CD4-positive, alpha-beta T cell treated with Interleukin-6 at 100 ng/mL for 8 hours (primary cell): Measurements from ENCODE around the gene NUDT8.
A peak's percentile ranks its signal among the peaks of the same experiment; 100 is the strongest.
"Not testable (repeated sequence)": the region's sequence is repeated elsewhere in the genome, so short reads cannot be mapped to it uniquely, and the experiment has no call there.

Experiments
- DNase-seq: peaks from one replicate; pipeline ENCODE4 v3.0.0-alpha.2; 2020; ENCODE audit warnings: mixed read lengths, low spot score

Gene NUDT8

DNA sequence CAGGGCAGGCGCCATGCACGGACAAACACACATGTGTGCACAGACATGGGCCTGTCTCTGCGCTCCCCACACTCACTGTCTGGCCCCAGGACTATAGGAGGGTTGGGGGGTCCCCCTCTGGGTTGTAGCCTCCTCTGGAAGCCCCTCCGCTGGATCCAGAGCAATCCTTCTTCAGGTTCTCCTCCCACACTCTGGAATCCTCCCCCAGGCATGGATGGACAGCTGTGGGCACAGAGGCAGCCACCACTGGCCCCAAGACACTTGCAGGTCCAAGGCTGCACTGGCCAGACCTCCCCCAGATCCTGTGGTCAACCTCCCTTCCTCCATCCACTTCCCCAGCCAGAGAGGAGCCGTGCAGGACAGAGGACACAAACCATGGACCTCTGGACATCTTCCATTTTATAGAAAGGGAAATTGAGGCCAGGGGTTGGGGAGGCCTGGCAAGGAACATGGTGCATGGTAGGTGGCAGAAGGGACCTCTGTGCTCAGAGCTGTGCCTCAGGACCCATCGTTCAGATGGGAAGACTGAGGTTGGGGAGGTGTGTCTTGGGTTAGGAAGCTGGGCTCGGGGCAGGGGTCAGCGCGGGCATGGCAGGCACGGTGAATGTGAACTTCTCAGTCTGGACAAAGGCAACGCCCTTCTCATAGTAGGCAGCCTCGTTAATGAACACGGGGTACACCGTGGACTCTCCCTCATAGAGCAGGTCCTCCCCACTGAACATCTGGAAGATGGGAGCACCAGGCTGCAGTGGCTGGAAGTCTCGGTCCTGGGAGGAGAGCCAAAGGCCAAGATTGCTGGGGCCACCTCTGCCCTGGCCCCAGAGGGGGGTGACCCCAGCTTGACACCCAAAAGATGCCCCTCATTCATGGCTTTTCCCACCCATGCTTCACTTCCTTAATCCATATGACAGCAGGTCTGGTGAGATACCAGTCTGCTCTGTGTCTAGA is 12.7 kb upstream of the NUDT8 start:
- no peak for DNase-seq

DNA sequence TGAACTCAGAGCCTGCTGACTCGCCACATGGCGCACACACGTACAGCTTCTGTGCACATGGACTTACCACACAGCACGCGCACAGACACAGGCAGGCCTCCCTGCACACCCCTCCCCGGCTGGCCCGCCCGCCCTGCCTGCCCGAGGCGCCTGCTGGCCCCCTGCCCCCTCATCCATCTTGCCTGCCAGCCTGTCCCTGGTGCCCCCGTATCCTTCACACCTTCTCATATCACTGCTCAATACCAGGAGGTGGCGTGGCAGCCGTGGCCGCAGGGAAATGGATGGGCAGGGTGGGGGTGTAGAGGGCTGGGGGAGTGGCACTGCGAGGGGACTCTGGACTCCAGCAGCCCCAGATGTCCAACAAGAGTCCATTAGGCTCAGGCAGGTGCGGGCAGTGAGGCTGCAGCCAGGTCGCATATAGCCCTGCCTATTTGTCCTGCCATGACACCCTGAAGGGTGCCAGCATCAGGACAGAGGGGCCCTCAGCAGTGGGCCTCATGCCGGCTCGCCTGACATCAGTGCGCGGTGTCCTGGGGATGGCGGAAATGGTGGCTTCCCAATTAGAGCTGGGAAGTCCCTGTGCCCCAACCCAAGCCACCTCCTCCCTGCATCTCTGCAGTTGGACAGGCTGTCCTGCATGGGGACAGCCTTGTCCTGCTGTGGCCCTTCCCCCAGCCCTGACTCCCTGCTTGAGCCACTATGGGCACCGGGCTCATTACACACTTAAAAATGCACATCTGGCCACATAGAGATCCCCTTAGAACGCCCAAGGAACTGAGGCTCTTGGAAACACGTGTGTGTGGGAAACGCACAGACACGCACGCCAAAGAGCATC is 11.8 kb upstream of the NUDT8 start:
- no peak for DNase-seq

GRCh38 chr11:67640758-67641337 is 11.1 kb upstream of the NUDT8 start:
- no peak for DNase-seq

GRCh38 chr11:67640021-67640757 is 10.5 kb upstream of the NUDT8 start:
- peak; percentile 53 for DNase-seq

- no peak for DNase-seq
Observed at GRCh38 chr11:67639438-67639859, 9.7 kb upstream of the NUDT8 start, which contains the start of gene TBX10. TBX10 (minus strand) TSS chr11:67639763; CDS start chr11:67639472, 291 bp downstream.

- DNase-seq, result no peak
Observed at GRCh38 chr11:67638535-67639437, 9.0 kb upstream of the NUDT8 start.

GRCh38 chr11:67637441-67637840 is 7.7 kb upstream of the NUDT8 start:
- not testable (repeated sequence) for DNase-seq

DNA sequence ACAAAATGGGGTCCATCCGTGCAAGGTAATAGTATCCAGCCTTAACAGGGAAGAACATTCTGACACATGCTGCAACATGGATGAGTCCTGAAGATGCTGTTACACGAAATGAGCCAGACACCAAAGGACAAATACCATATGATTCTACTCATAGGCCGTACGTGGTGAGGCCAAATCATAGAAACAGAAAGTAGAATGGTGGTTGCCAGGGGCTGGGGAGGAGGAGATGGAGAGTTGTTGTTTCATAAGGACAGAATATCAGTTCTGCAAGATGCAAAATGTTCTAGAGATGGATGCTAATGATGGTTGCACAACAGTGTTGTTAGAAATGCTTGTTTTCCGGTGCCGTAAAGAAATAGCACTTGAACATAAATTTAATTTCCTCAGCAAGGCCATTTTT is 7.2 kb upstream of the NUDT8 start:
- DNase-seq, result no peak

GRCh38 chr11:67635231-67635521 is 5.4 kb upstream of the NUDT8 start:
- DNase-seq, result no peak

DNA sequence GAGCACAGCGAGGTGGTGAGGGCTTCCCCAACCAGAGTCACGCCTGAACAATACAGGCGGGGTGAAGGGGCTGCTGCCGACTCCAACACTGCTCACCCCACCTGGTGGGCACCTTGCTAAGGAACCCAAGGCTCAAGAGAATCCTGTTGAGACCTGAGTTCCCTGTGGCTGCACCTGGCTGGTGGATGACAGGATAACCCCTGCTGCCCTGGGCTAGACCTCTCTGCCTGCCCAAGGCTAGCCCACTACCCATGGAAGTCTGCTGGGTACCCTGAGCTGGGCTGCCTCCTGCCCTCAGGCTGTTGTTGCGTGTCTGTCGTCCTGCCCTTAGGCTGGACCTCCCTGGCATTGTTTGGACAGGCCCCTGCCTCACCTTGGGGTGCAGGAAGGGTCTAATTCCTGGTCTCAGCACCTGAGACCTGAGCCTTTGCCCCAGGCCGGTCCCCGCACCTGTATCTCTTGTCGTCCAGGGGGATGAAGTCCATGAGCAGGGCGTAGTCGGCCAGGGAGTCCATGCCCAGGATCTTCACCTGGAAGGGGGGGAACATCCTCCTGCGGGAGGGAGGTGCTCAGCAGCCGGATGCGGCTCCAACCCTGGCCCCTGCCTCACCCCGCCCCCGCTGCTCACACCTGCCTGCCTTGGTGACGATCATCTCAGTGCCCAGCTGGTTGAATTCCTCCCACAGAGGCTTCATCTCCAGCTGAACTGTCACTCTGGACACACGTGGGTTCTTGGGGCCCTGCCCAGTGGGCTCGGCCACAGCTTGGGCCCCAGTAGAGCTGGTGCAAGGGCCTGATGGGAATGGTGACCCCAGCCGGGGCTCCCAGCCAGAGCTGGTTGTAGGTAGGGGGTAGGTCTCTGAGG is 4.9 kb upstream of the NUDT8 start:
- DNase-seq, result no peak

DNA sequence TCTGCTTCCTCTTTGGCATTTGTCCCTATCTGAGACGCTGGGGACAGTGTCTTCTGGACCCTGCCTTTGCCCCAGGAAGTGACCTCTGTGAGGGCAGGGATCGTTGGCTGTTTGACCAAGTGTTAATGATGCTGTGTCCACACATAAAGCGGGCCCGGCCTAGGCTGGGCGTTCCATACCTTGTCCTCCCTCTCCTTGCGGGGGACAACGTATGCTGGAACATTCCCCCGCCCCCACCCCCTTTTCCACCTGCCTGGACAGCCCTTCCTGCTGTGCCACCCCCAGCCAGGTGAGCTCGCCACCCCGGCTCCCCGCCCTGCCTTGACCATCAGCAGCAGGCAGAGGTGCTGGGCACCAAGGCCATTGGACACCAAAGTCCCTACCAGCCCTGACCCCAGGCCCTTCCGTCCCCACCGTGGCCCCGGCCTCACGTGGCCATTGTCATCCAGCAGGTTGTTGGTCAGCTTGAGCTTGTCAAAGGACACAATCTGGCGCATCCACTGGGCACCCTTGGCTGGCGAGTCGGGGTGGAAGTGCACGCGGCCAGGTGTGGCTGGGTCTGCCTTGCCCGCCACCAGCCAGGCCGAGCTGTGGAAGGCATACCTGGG is 4.1 kb upstream of the NUDT8 start:
- no peak for DNase-seq

DNA sequence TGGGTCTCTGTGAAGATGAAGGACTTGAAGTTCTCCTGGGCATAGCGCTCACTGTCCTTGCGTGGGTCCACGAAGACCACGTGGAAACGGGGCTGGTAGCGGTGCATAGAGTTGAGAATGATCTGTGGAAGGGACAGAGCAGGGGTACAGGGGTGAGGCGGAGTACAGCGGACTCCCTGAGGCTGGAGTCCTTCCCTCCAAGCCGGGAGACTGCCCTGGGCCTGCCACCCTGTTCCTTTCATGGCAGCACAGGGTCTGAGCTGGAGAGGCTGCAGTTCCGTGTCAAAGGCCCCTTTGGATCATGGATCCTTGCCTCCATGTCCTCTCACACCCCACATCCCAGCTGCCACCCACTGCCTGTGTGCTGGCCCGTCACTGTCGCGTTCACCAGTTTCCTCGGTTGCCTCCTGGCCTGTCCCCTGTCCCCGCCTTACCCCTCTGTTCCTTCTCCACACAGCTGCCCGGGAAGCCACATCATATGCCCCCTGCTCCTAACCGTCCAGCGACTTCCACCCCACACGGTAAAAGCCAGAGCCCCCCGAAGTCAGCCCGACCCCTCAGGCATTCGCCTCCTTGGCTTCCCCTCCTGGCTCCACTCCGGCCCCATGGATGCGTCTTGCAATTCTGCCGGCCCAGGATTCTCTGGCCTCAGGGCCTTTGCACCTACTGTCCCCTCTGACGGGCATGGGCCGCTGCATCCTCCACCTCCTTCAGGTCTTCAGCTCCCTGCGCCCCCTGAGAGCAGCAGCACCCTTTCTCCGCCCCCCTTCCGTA is 3.4 kb upstream of the NUDT8 start:
- no peak for DNase-seq

- DNase-seq, result no peak
Observed at GRCh38 chr11:67632175-67632981, 2.6 kb upstream of the NUDT8 start.

DNA sequence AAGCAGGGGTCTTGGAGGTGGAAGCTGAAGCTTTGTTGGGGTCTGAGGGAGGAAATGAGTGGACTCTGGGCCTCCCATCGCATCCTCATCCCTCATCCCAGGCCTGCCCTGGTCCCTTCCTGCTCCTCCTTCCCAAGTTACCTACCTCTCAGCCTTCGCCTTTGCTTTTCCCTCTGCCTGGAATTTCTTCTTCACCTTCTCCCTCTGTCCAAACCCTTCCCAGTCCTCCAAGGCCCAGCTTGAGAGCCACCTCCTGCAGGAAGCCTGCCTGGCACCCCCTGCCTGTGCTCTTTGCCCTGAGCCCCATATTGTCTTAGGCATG is 2.1 kb upstream of the NUDT8 start:
- DNase-seq, result no peak

- DNase-seq, result no peak
Observed at GRCh38 chr11:67631411-67631810, 1.7 kb upstream of the NUDT8 start.

GRCh38 chr11:67630943-67631331 is 1.2 kb upstream of the NUDT8 start:
- DNase-seq, result no peak

DNA sequence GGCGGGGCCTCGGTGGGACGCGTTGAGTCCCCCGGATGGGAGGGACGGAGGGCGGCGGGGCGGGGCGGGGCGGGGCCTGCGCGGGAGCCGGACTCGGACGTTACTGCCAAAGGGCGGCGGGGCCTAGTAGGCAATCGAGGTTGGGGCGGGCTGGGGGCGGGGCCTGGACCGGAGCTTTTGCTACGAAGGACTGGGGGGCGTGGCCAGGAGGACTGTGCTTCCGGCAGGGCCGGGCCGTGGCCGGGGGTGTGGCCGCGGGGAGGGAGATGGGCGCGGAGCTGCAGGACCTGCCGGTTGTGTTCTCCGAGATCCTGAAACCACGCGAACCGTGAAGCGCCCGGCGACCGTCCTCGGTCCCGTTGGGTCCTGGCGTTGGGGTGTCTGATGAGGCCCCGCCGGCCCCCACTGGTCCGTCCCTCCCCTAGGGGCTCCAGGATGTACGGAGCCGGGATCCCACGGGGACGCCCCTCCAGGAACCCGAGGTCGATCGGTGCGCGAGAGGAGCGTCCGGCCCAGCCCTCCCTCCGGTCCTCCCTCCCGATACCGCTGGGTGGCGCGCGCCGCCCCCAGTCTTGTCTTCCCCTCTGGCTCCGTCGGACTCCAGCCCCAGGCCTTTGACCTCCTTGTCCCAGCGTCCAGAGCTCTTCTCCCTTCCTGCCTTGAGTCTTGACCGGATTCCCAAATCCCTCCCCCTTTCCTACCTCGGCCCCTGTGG is 648 bp upstream of the NUDT8 start:
- peak; percentile 98 for DNase-seq
